GM19372 (cell line): ENCODE results near the gene DENND11.

ENCODE experiments used
- ATAC-seq: cut with Tn5 transposase; IDR thresholded peaks from one replicate; pipeline ENCODE4 v1.9.1; 2021; ENCODE audit warnings: mild to moderate bottlenecking, low read depth, moderate library complexity; ENCODE audit not compliant: unreplicated experiment

The DENND11 gene, protein sequence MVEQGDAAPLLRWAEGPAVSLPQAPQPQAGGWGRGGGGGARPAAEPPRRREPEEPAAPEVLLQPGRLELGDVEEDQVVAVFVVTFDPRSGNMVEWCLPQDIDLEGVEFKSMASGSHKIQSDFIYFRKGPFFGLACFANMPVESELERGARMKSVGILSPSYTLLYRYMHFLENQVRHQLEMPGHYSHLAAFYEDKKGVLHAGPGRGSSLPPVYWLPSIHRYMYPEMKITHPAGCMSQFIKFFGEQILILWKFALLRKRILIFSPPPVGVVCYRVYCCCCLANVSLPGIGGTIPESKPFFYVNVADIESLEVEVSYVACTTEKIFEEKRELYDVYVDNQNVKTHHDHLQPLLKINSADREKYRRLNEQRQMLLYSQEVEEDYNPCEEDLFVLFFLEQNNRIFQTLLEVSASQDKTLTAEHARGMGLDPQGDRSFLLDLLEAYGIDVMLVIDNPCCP

DNA sequence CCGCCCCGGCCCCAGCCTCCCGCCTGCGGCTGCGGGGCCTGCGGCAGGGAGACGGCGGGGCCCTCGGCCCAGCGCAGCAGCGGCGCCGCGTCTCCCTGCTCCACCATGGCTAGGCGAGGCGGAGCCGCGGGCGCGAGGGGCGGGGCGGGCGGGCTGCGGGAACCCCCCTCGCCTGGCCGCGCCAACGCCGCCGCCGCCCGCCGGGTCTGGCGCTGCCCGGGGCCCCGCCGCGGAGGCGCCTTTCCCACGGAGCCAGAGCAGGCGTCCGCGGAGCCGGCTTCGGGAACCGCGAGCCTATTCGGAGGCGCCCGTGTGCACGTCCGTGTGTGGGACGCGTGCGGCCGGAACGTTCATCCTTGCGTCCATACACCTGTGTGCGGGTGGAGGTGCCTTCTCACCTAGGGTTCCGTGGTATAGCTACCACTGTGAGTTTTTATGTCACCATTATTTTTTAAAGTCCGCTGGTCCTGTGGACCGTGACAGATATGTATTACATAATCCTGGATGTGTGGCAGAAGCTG, at the start of gene DENND11:
Gene DENND11, minus strand, starts transcription at position 120 of the 521 bp plus-strand sequence. Its CDS starts 13 bp downstream, at position 107.
- peak; percentile 71 for ATAC-seq

DNA sequence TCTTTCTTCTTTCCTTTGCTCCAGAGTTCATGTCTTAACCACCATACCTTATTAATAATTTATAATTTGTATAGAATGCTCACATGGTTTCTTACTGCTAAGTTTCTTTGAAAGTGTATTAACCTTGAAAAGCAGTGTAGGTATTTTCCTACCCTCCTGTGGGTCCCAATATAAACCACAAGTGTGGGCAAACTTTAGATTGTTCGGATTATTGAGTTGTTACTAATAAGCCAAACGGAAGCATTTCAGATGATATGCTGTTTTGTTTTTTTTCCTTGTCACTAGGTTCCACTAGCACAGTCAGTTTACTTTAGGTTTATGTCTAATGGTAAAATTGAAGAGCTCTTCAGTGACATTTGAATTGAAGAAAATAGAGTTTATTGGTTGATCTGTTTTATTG, 46.4 kb upstream of the DENND11 start:
- no peak for ATAC-seq

DNA sequence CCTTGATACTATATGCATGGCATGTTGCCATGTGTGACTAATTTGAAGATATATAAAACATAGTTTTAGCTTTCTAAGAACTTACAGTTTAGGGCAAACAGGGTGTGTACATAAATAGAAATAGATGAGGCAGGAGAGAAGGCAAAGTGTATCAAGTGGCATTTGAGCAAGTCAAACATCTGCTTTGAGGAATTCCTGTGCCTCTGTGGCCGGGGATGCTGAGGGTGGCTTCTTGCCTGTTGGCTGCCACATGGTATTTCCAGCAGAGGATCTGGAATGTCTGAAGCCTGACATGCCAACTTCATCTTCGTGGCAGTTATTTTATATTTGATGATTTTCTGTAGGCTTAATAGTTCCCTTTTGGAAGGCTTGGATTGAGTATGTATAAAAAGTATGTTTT, 42.2 kb upstream of the DENND11 start:
- no peak for ATAC-seq

DNA sequence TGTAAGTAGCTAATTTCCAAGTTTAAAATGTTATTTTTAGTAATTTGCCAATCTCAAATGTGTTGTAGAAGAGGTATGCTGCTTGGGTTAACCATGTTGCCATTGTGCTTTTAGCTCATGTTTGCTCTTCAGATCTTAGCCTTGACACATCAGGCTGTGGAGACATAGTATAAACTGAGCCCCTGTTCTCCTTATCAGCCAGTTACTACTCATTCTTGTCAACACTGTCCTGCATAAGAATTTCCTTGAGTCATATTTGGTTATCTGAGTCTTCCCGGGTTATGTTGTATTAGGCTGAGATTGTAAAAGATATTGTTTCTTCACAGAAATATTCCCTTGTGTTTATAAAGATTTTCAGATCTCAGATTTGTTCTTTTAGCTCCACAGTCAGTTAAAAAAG, 40.3 kb upstream of the DENND11 start:
- ATAC-seq = no peak

DNA sequence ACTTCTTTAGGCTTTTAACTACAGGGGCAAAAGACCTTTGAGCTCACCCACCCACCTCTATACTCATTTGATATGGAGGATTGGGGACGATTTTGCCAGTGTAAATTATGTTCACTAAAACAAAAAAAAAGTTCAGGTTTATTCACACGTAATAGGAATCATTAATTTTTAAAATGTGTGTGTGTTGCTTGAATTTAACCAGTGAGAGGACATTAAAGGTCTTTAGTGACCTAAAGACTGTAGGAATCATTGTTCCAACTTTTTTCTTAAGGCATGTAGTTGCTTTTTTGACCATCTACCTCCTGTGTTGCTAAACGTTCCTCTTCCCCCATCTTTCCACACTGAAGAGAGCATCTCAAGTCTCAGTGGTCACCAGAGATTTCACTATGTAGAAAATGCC, 37.3 kb upstream of the DENND11 start:
- no peak for ATAC-seq

DNA sequence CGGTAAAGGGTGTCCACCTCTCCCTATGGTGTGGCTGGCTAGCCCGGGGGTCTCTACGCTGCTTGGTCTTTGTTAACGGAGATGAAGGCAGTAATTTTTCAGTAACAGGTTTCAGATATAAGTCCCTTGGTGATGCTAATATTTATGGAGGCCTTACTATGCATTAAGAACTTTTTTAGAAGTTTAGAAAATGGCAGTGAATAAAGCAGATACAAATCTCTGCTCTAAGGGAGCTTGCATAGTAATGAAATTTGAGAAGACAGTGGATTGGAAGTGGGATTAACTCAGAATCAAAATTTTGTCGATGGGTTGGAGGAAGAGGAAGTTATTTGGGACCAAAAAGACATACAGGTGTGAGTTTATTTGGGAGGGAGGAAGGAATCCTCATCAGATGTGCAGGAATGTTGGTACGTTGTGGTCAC, 36.6 kb upstream of the DENND11 start:
- no peak for ATAC-seq

DNA sequence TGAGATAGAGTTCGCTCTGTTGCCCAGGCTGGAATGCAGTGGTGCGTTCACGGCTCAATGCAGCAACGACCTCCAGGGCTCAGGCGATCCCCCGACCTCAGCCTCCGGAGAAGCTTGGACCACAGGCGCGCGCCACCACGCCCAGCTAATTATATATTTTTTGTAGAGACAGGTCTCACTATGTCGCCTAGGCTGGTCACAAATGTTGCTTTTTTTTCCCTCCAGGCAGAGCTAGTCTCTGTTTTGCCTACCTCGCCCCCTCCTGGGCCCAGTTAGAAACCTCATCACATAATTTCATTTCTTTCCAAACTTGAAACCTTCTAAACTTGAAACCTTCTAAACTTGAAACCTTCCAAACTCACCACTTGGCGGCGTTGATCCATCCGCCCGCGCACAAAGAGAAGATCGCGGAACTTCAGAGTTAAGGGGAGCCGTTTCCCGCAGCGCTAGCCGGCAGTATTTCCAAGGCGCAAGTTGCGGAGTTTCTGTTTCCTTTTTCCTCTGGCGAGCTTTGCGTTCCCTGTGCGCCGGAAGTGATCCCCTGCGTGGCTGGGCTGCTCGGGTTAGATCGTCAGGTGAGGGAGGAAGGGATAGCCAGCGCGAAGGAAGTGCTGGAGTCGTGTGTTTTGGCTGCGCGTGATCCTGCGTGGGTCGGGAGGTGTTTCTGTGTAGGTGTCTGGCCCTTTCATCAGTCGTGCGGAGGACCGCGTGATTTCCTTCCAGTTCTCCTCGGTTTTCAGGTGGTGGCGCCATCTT, 36.0 kb upstream of the DENND11 start, which contains the start of gene SSBP1:
Gene SSBP1, plus strand, starts transcription at position 523 of the 756 bp plus-strand sequence. CDS start 809 bp downstream, outside the sequence.
- ATAC-seq = peak; percentile 80

DNA sequence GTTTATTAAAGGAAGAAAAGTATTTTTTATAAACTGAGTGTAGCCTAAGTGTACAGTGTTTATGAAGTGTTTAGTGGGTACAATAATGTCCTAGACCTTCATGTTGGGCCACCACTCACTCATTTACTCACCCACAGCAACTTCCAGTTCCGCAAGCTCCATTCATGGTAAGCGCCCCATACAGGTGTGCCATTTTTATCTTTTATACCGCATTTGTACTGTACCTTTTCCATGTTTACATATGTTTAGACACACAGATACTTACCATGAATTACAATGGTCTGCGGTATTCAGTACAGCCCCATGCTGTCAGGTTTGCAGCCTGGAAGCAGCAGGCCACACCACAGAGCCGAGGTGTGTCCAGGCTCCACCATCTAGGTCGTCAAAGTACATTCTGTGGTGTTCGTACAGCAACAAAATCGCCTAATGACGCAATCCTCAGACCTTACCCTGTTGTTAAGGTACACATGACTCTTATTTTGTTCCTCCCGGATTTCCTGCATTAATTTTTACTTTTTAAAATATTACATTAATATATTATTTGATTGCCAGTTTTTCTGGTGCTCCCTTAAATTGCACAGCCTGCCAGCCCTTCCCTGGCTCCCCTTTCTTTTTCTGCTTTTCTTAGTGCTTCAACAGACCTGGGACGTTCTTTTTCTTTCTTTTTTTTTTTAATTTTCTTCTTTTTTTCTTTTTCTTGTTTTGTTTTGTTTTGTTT, 35.3 kb upstream of the DENND11 start:
- no peak for ATAC-seq

DNA sequence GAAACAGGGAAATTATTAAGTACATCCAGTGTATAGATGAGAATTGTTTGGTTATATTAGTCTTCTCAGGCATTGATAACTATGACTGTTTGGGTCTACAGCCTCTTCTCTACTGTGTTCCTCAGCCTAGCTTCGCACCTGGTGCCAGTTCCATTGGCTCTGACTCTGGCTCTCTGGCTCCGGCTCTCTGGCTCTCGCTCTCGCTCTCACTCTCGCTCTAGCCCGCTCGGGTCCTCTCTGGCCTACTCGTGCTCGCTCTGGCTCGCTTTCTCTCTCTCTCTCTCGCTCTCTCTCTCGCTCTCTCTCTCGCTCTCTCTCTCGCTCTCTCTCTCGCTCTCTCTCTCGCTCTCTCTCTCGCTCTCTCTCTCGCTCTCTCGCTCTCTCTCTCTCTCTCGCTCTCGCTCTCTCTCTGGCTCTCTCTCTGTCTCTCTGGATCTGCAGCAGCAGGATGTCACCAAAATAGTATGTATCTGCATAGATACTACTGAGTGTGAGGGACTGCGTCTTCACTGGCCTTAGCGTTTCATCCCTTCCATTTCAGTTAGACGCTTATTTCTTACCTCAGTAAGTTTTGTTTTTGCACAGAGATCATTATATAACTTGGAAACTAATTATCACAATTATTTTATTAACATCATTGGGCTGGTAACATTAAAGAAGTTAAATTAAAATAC, 29.6 kb upstream of the DENND11 start:
- no peak for ATAC-seq

DNA sequence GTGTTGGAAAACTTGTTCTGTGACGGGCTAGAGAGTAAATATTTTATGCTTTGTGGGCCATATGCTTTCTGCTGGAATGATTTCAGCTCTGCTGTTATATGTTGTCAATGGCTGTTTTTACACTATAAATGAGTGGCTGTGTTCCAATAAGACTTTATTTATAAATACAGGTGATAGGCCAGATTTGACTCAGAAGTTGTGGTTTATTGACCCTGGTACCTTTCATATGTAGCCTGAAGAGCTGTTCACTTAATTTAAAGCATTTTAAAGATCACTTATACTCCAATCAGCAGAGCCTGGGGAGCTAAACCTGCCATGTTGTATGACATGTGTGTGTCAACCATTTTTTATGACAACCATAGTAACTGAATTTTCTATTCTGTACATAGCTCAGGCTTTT, 27.1 kb upstream of the DENND11 start:
- ATAC-seq = no peak

DNA sequence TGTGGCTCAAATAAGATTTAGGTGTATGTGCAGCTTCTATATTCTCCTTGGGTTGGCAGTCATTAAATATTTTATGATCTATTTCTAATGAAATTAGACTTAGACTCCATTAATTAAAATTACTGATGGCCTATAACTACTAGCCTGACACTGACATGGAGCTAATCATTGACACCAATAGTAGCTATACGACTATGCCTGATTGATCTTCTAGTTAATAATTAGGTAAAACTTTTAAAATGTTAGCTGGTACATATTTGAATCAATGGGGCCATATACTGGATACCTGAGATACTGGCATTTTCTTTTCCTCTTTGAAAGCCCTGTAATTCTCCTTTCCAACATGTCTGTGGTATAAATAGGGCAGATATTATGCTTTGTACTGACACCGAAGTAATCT, 20.6 kb upstream of the DENND11 start:
- ATAC-seq = no peak

DNA sequence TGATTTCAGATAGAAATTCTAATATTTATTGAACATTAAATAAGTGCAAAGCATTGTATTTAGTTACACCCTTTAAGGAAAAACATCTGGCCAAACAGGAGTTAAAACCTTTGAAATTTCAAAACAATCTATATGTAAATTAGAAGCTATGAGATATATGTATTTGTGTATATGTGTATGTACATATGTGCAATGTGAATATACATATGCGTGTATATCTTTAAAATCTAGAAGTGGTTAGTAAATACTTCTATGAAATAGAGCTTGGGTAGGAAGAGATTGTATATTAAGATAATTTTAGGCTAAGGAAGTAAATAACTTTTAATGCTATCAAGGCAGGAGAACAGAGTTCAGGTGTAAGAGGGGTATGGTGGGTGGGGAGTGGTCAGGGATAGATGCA, 15.5 kb upstream of the DENND11 start:
- ATAC-seq = no peak

DNA sequence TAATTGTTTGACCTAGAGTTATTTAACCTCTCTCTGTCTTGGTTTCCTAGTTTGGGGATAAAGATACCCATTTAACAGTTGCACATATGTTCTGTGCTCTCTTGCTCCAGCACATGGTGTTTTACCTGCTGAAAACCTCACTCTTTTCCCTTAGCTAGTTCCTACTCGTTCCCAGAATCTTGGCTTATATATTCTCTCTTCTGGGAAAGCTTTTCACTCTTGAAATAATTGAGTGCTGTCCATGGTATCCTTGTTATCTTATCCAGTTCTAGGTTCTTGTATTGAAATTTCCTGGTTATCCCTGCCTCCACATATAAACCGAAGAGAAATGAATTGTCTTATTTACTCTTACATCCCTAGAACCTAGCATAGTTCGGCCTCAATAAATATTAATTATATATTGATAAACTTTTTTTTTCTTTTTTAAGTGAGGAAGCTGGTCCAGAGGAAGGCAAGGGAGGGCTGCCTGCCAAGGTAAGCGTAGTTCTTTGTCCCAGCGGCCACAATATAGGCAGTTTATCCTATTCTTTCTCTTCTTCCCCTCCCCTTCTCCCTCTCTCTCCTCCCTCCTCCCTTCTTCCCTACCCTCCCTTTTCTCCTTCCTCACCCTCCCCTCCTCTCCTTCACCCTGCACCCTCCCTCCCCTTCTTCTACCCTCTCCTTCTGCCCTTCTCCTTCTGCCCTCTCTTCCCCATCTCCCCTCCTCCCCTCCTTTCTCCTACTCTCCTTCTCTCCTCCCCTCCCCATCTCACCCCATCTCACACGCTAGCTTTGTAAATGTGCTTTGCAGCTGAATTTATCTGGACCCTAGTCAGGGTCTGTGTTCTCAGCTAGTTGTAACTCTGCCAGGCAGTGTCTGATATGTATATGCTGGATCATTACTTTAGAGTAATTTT, 14.1 kb upstream of the DENND11 start:
- ATAC-seq = no peak

DNA sequence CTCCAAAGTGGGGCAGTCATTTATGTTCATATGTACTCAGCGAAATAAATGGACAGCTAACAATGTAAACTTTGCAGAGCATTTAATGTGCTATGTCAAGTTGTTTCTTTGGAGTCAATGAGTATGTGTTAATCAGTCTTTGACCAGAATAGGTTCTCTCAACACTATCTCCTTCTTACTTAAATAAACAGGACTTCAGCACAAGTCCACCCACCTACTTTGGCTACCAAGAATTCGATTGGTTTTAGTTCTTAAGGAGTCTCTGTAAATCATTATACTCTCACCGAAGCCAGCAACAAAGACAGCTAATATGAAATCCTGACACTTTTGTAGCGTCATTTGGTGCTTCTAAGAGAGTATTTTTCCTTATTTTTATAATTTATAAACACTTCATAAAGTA, 13.1 kb upstream of the DENND11 start:
- no peak for ATAC-seq

DNA sequence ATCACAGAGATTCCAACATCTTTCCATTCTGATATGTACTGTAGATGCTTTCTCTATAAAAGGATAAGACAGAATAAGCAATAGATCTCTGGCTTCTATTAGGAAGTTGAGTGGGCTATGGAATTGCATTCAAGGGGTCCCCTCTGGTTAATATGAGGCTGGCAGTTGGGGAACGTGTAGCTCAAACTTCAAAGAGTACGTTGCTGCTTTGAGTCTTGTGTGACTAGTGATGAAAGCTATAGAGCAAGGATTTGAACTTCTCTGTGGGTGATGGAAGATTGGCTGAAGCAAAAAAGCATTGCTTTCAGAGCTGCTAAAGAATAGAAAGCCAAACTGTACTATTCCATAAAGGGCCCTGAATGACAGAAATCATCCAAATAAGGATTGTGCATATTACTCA, 12.6 kb upstream of the DENND11 start:
- no peak for ATAC-seq

DNA sequence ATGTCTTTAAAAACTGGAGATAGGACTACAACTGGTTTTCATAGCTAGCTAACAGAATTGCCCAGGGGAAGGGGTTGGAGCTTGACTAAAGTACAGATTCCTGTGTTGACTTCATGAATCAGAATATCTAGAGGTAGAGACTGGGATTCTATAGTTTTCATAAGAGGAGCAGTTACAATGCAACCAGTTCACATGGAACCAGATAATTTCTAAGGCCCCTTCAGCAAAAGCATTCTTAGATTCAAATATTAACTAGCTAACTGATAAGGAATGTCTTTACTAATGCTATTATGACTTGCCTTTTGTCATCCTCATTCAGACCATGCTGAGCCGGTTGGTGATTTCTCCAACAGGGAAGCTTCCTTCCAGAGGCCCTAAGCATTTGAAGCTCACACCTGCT, 11.9 kb upstream of the DENND11 start:
- no peak for ATAC-seq

DNA sequence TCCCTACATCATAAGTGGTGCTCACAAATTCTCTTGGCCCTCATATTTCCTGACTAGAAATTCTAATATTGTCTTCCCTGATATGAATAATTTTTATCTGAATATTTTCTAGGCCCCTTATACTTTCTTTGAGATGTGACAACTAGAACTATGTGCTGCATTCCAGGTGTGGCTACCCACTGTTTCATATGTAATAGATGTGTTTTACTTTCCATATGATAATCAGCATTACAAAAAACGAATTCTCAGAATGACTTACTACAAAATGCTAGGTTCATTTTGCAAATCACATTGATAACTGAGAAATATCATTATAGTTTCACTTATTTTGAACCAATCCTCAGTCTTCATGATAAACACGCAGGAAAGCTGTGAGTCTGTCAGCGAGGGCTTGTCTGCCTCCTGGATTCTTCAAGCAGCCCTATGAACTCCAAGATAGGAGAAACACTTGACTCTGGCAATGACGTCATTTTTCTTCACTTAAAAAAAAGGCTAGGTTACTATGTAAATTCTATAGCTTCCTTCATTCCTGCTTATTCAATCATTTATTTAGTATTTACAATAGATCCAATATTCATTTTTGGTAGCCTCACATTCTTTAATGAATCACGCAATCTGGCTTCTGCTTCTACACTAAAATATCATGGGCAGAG, 10.8 kb upstream of the DENND11 start:
- no peak for ATAC-seq

DNA sequence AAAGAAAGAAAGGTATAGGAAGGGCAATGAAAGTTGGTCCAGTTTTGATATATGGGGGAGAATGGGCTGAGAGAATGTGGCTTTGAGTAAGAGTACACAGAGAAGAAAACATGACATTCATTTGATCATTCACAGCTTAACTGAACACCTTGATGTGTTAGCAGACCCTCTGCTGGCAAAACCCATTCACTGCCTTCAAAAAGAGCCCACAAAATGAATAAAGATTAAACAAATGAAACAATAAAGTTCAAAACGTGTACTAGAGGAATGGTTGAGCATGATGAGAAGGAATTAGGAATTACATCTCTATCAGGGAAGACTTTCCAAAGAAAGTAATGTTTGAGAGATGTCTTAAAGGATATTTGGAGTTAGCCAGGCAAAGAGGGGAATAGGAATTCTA, 8.3 kb upstream of the DENND11 start:
- no peak for ATAC-seq

DNA sequence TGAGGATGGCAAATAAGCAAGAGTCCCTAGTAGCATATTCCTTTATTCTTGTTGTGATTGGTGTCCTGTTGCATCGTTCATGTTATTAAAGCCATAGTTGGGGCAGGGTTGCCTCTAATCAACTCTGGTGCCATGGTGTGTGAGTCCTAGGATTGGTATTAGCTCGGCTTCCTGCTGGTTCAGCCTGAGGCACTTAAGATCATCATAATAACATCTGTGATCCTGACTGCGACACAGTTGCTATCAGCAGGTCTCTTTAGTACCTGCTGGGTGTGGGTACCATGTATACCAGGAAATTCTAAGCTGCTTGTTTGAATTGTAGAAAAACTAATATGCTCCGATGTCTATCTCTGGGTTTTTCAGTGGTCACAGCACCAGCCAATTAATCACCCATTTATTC, 7.8 kb upstream of the DENND11 start:
- ATAC-seq = no peak
